B cell (primary cell): ENCODE data around the gene FKBP15.

Experiments
- EZH2 ChIP-seq: IDR thresholded peaks from 2 replicates; pipeline ENCODE4 v1.6.1; 2012; ENCODE audit warnings: borderline replicate concordance, low read depth, mild to moderate bottlenecking, moderate library complexity, low read length; ENCODE audit not compliant: insufficient read depth, poor library complexity, severe bottlenecking
- TF ChIP-seq, protein P1 (sequence below): fragments of 200-600 bp; IDR thresholded peaks from one replicate; pipeline ENCODE4 v1.8.0; 2022; ENCODE audit warnings: antibody characterized with exemption, mild to moderate bottlenecking

DNA sequence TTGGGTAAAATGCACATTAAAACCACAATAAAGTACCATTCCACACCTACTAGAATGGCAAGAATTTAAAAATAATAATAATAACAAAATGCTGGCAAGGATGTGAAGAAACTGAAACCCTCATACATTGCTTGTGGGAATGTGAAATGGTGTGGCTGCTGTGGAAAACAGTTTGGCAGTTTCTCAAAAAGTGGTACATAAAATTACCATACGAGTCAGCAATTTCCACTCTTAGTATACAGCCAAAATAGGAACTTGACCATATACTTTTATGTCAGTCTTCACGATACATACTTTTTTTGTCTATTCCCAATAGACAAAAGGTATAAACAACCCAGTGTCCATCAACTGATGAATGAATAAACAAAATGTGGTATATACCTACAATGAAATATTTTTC lies 15.6 kb downstream of the FKBP15 start:
- TF ChIP-seq, protein P1, sequence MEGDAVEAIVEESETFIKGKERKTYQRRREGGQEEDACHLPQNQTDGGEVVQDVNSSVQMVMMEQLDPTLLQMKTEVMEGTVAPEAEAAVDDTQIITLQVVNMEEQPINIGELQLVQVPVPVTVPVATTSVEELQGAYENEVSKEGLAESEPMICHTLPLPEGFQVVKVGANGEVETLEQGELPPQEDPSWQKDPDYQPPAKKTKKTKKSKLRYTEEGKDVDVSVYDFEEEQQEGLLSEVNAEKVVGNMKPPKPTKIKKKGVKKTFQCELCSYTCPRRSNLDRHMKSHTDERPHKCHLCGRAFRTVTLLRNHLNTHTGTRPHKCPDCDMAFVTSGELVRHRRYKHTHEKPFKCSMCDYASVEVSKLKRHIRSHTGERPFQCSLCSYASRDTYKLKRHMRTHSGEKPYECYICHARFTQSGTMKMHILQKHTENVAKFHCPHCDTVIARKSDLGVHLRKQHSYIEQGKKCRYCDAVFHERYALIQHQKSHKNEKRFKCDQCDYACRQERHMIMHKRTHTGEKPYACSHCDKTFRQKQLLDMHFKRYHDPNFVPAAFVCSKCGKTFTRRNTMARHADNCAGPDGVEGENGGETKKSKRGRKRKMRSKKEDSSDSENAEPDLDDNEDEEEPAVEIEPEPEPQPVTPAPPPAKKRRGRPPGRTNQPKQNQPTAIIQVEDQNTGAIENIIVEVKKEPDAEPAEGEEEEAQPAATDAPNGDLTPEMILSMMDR, result no peak
- TF ChIP-seq EZH2, result no peak
